ENCODE data around the gene ATP6V1B1. TPM values are rescaled to one million over a fixed set of nuclear protein-coding genes. Genes with fewer than 3 reads are reported as not detected.

Gene ATP6V1B1
- total and polyA plus RNA-seq, 8 donors: 1.4 to 17.0 (median 2.8) TPM

- peak in 2 of 6 donors; percentile 0 to 6 for DNase-seq
- ATAC-seq: no peak
- TF ChIP-seq CTCF (IDR thresholded peaks at IDR 0.05): no peak
- H3K9me3 ChIP-seq: no peaks in the 10 kb centered on the region
- no peak for FAIRE-seq
- H3K27ac ChIP-seq: no peak overlapping the region
- H3K4me1 ChIP-seq: no peaks in the 10 kb centered on the region
- no peak overlapping the region for H3K4me3 ChIP-seq
- 68 to 78% methylated on average over 14 of the region's 14 CpGs for WGBS, 2 donors
- intact Hi-C loops (cut with DNase I): no loop called here
- no peaks in the 10 kb centered on the region for H3K36me3 ChIP-seq
- no peaks in the 10 kb centered on the region for H3K27me3 ChIP-seq
These were observed 29.8 kb downstream of the ATP6V1B1 start for GRCh38 chr2:70965506-70965905.

GRCh38 chr2:70966681-70967080 lies 31.0 kb downstream of the ATP6V1B1 start:
- intact Hi-C loops (cut with DNase I): no loop called here
- Histone ChIP-seq H3K27me3 (no peaks in the 10 kb centered on the region), H3K9me3 (no peaks in the 10 kb centered on the region), H3K27ac (no peak overlapping the region), H3K36me3 (no peaks in the 10 kb centered on the region), H3K4me3 (no peak overlapping the region), H3K4me1 (no peaks in the 10 kb centered on the region)
- 76 to 78% methylated on average over 4 of the region's 4 CpGs for WGBS, 2 donors
- DNase-seq (peak in 1 of 6 donors; percentile 1), FAIRE-seq (no peak), ATAC-seq (no peak)
- no peak for TF ChIP-seq CTCF (IDR thresholded peaks at IDR 0.05)

- no peak for ATAC-seq
- WGBS, 2 donors: 57 to 66% methylated on average over 4 of the region's 4 CpGs
- no peaks in the 10 kb centered on the region for H3K27me3 ChIP-seq
These were observed 31.5 kb downstream of the ATP6V1B1 start for GRCh38 chr2:70967189-70967588.

DNA sequence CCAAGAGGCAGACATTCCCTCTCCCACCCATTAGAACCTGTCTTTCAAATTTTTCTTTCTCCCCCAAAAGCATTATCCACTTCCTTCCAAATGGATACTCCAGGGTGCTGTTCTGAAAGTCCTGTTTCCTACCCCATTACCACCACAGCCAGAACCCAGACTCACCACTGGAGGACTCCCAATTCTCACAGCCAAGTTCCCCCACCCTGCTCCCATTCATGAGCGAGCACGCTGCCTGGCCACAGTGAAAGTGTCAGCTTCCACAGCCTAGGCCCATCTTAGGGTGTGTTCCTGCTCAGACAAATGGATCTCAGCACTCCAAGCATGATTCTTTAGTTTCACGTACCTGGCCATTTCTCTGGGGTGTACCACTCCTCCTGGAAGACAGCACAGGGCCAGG lies 38.9 kb downstream of the ATP6V1B1 start:
- WGBS, 2 donors: 91 to 97% methylated on average over 3 of the region's 3 CpGs
- ATAC-seq (no peak), FAIRE-seq (no peak), DNase-seq (no peak)
- intact Hi-C loops (cut with DNase I): no loop called here
- Histone ChIP-seq H3K9me3 (no peaks in the 10 kb centered on the region), H3K4me1 (peaks cover 5 to 9% (median 8%) of the 10 kb centered on the region in 3 donors), H3K27me3 (no peaks in the 10 kb centered on the region), H3K27ac (no peak overlapping the region), H3K4me3 (no peak overlapping the region), H3K36me3 (no peaks in the 10 kb centered on the region)
- no peak for TF ChIP-seq CTCF (IDR thresholded peaks at IDR 0.05)

More at GRCh38 chr2:70967189-70967588, 31.5 kb downstream of the ATP6V1B1 start:
- Histone ChIP-seq H3K27ac (no peak overlapping the region), H3K4me3 (no peak overlapping the region), H3K4me1 (no peaks in the 10 kb centered on the region), H3K36me3 (no peaks in the 10 kb centered on the region), H3K9me3 (no peaks in the 10 kb centered on the region)
- FAIRE-seq: no peak
- intact Hi-C loops (cut with DNase I): no loop called here
- DNase-seq: peak in 1 of 6 donors; percentile 1
- no peak for TF ChIP-seq CTCF (IDR thresholded peaks at IDR 0.05)

DNA sequence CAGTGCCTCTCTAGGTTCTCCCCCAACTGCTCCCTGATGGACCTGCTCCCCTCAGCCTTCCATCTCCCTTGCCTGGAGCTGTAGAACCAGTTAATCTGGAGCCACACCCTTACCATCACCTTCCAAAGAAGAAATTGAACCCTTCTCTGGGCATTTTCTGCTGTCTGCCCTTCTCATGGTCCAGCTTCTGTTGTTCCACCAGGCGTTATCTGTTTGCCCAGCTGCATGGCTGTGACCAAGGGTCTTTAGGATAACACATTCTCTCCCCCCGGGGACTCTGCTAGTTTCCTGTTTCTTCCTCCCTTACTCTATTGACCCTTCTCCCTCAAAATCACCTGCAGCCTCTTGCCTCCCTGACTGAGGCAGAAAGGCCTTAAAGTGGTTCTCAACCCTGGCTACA lies 39.5 kb downstream of the ATP6V1B1 start:
- Histone ChIP-seq H3K4me3 (no peak overlapping the region), H3K27ac (no peak overlapping the region), H3K9me3 (no peaks in the 10 kb centered on the region), H3K4me1 (peaks cover 5 to 9% (median 8%) of the 10 kb centered on the region in 3 donors), H3K27me3 (no peaks in the 10 kb centered on the region), H3K36me3 (no peaks in the 10 kb centered on the region)
- no peak for TF ChIP-seq CTCF (IDR thresholded peaks at IDR 0.05)
- WGBS, 2 donors: 48 to 57% methylated on average over 2 of the region's 2 CpGs
- intact Hi-C loops (cut with DNase I): no loop called here
- no peak for DNase-seq
- no peak for ATAC-seq
- FAIRE-seq: no peak

Measured in pancreas (tissue), 10 donors.